ENCODE measurements around the gene TMEM132C. TPM values are rescaled to one million over a fixed set of nuclear protein-coding genes. Genes with fewer than 3 reads are reported as not detected.

Gene TMEM132C
- total and polyA plus RNA-seq, 2 of the 13 experiments (the other 11 are each of a cell fraction or from before 2014, with no cell fraction given) = not detected

DNA sequence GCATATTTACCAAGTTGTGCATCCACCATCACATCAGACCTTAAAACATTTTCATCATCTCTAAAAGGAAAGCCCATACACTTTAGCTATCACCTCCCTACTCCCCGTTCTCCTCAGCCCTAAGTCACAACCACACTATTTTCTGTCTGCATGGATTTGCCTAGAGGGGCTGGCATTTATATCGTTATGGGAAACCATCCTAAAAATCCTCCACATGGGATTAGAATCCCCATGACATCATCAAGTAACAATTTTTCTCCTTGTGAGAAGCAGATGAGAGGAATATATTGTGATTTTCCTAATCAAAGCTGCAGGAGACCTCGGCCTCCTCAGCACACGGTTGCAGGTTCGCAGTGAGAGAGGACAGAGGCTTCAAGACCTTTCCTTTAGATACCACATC, 442.7 kb downstream of the TMEM132C start:
- ATAC-seq = no peak
- ChIA-PET POLR2A (no interaction called here), CTCF (ENCODE audit: low intra/inter-chr PET ratio, low total read pairs) (no interaction called here)
- whole genome bisulfite sequencing (ENCODE audit: low lambda C conversion rate) = 4% methylated on average over 5 of the region's 5 CpGs
- Histone ChIP-seq H3K9me3 (ENCODE audit: low read length) (no peaks in the 10 kb centered on the region), H2AFZ (ENCODE audit: low read length) (no peak overlapping the region), H3K4me3 (replicated peaks in 1 of 3; ENCODE audit: insufficient read depth in 1 of 3, low read depth in 2 of 3, low read length in 3 of 3) (no peak overlapping the region), H3K27me3 (ENCODE audit: control insufficient read depth in 1 of 2, insufficient read depth in 2 of 2, low read length in 2 of 2) (peaks cover 1 to 9% of the 10 kb centered on the region in 2 experiments; a peak in 2 of 5 replicates), H3K36me3 (replicated peaks in 1 of 2; ENCODE audit: control insufficient read depth in 1 of 2, insufficient read depth in 2 of 2, low read length in 2 of 2) (no peaks in the 10 kb centered on the region), H3K4me1 (ENCODE audit: insufficient read depth, low read length) (no peaks in the 10 kb centered on the region), H4K20me1 (ENCODE audit: insufficient read depth, low read length) (no peaks in the 10 kb centered on the region), H3K27ac (ENCODE audit: extremely low read length, insufficient read depth, low read length) (no peak overlapping the region), H3K9ac (ENCODE audit: insufficient read depth, low read depth, low read length) (no peak overlapping the region), H3K79me2 (ENCODE audit: insufficient read depth, low read length) (no peaks in the 10 kb centered on the region), H3K4me2 (ENCODE audit: low read depth, low read length) (no peak overlapping the region)
- DNase-seq (ENCODE audit: low spot score) = no peak
- peak; percentile 81 for TF ChIP-seq ATF7 (IDR thresholded peaks at IDR 0.05)
- no peak for TF ChIP-seq ATF7 (CRISPR knock-in tag; IDR thresholded peaks at IDR 0.05)
- TF ChIP-seq, protein P1, sequence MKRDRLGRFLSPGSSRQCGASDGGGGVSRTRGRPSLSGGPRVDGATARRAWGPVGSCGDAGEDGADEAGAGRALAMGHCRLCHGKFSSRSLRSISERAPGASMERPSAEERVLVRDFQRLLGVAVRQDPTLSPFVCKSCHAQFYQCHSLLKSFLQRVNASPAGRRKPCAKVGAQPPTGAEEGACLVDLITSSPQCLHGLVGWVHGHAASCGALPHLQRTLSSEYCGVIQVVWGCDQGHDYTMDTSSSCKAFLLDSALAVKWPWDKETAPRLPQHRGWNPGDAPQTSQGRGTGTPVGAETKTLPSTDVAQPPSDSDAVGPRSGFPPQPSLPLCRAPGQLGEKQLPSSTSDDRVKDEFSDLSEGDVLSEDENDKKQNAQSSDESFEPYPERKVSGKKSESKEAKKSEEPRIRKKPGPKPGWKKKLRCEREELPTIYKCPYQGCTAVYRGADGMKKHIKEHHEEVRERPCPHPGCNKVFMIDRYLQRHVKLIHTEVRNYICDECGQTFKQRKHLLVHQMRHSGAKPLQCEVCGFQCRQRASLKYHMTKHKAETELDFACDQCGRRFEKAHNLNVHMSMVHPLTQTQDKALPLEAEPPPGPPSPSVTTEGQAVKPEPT (CRISPR knock-in tag; IDR thresholded peaks at IDR 0.05; ENCODE audit: low read depth) = no peak
- in situ Hi-C loops (cut with HindIII; ENCODE audit: extremely low pct_ligation_motif_present, low pct_unique_long_range_greater_than_20kb) = no loop called here
- intact Hi-C loops (cut with micrococcal nuclease; ENCODE audit: unreplicated experiment) = no loop called here
- no peak for FAIRE-seq
- no TSS peak for BruUV-seq (replicated peaks)

DNA sequence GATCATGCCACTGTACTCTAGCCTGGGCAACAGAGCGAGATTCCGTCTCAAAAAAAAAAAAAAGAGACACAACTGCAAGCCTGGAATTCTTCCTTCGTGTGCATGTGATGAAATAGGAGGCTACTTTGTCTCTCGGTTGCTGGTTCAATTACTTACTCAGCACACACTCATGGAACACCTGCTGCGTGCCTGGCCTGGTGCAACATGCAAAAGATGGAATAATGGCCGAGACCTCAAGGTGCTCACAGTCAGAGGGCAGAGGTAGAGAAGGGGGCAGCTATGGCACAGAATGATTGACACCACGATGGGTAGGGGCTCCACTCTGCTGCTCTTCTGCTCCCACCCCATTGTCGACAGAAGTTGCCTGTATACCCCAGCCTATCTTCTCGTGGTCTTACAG, 444.5 kb downstream of the TMEM132C start:
- no peak for DNase-seq (ENCODE audit: low spot score)
- intact Hi-C loops (cut with micrococcal nuclease; ENCODE audit: unreplicated experiment) (no loop called here), in situ Hi-C loops (cut with HindIII; ENCODE audit: extremely low pct_ligation_motif_present, low pct_unique_long_range_greater_than_20kb) (no loop called here)
- CTCF ChIA-PET (ENCODE audit: low intra/inter-chr PET ratio, low total read pairs) = no interaction called here
- Histone ChIP-seq H3K27me3 (ENCODE audit: control insufficient read depth in 1 of 2, insufficient read depth in 2 of 2, low read length in 2 of 2) (peaks cover 1 to 11% of the 10 kb centered on the region in 2 experiments; a peak in 2 of 5 replicates), H3K27ac (ENCODE audit: extremely low read length, insufficient read depth, low read length) (no peak overlapping the region), H3K9ac (ENCODE audit: insufficient read depth, low read depth, low read length) (no peak overlapping the region), H2AFZ (ENCODE audit: low read length) (no peak overlapping the region), H4K20me1 (ENCODE audit: insufficient read depth, low read length) (no peaks in the 10 kb centered on the region), H3K4me2 (ENCODE audit: low read depth, low read length) (no peak overlapping the region), H3K36me3 (replicated peaks in 1 of 2; ENCODE audit: control insufficient read depth in 1 of 2, insufficient read depth in 2 of 2, low read length in 2 of 2) (no peaks in the 10 kb centered on the region), H3K4me1 (ENCODE audit: insufficient read depth, low read length) (no peaks in the 10 kb centered on the region), H3K79me2 (ENCODE audit: insufficient read depth, low read length) (no peaks in the 10 kb centered on the region), H3K9me3 (ENCODE audit: low read length) (no peaks in the 10 kb centered on the region), H3K4me3 (replicated peaks in 1 of 3; ENCODE audit: insufficient read depth in 1 of 3, low read depth in 2 of 3, low read length in 3 of 3) (no peak overlapping the region)
- no peak for ATAC-seq
- TF ChIP-seq ZSCAN20 (CRISPR knock-in tag; IDR thresholded peaks at IDR 0.05; ENCODE audit: borderline replicate concordance) = no peak
- no peak for TF ChIP-seq MED8 (CRISPR knock-in tag; IDR thresholded peaks at IDR 0.05; ENCODE audit: insufficient replicate concordance)
- TF ChIP-seq BRD4 (CRISPR knock-in tag; IDR thresholded peaks at IDR 0.05) = no peak
- TF ChIP-seq SRY (CRISPR knock-in tag; IDR thresholded peaks at IDR 0.05) = no peak
- no peak for TF ChIP-seq ZNF749 (CRISPR knock-in tag; IDR thresholded peaks at IDR 0.05; ENCODE audit: borderline replicate concordance)
- no peak for TF ChIP-seq ZFP82 (CRISPR knock-in tag; IDR thresholded peaks at IDR 0.05; ENCODE audit: borderline replicate concordance)
- no peak for TF ChIP-seq RCOR2 (CRISPR knock-in tag; IDR thresholded peaks at IDR 0.05)
- TF ChIP-seq, protein P2, sequence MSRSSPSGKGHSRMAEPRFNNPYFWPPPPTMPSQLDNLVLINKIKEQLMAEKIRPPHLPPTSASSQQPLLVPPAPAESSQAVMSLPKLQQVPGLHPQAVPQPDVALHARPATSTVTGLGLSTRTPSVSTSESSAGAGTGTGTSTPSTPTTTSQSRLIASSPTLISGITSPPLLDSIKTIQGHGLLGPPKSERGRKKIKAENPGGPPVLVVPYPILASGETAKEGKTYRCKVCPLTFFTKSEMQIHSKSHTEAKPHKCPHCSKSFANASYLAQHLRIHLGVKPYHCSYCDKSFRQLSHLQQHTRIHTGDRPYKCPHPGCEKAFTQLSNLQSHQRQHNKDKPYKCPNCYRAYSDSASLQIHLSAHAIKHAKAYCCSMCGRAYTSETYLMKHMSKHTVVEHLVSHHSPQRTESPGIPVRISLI (CRISPR knock-in tag; IDR thresholded peaks at IDR 0.05; ENCODE audit: borderline replicate concordance) = no peak
- no peak for TF ChIP-seq TMF1 (CRISPR knock-in tag; IDR thresholded peaks at IDR 0.05; ENCODE audit: low read depth)
- TF ChIP-seq ZNF572 (CRISPR knock-in tag; IDR thresholded peaks at IDR 0.05) = no peak
- POLR2A ChIA-PET = no interaction called here
- WGBS (ENCODE audit: low lambda C conversion rate) = 7% methylated on average over 8 of the region's 9 CpGs
- FAIRE-seq = no peak
- no TSS peak for BruUV-seq (replicated peaks)
